Tibial nerve (tissue), 3 donors: ENCODE data around the gene ZNF565.

ENCODE experiments used
- CTCF ChIP-seq, 5 experiments: fragments of 200-600 bp in 3 of 5; fragments of 450-650 bp in 2 of 5; sonication (generic) in 3 of 5; IDR thresholded peaks; one replicate each; pipeline ENCODE4 v1.5.1; 2016 to 2019; ENCODE audit warnings: antibody characterized with exemption in 5 of 5, mild to moderate bottlenecking in 3 of 5, moderate library complexity in 2 of 5
- POLR2A ChIP-seq, 2 donors: fragments of 450-650 bp; IDR thresholded peaks; one replicate each; pipeline ENCODE4 v1.6.1; 2017; ENCODE audit warnings: antibody characterized with exemption in 2 of 2, mild to moderate bottlenecking in 2 of 2, moderate library complexity in 2 of 2

- TF ChIP-seq CTCF (IDR thresholded peaks at IDR 0.05) (no peak), POLR2A (IDR thresholded peaks at IDR 0.05) (no peak)
These were observed 37.6 kb upstream of the ZNF565 start for GRCh38 chr19:36252047-36252446.
